ENCODE data around the gene RHBDL1. TPM values are rescaled to one million over a fixed set of nuclear protein-coding genes. Genes with fewer than 3 reads are reported as not detected.

RHBDL1 gene
- polyA plus RNA-seq, 1 donor (not counting 4 experiments of a cell fraction or from before 2014, with no cell fraction given) = 0.71 TPM

- DNase-seq (ENCODE audit: low read depth, low spot score) (no peak), FAIRE-seq (no peak)
- dilution Hi-C loops (cut with MboI; ENCODE audit: extremely low pct_ligation_motif_present, low sequenced_read_pairs) = no loop called here
- H3K9me1 ChIP-seq (ENCODE audit: control insufficient read depth, extremely low read depth, insufficient read depth, low read length) = no peaks in the 10 kb centered on the region
- peaks cover 2 to 10% of the 10 kb centered on the region in 2 experiments for H3K36me3 ChIP-seq (ENCODE audit: control insufficient read depth in 2 of 2, extremely low read depth in 1 of 2, insufficient read depth in 2 of 2, low read length in 2 of 2)
- no peaks in the 10 kb centered on the region for H4K20me1 ChIP-seq (ENCODE audit: control insufficient read depth, extremely low read depth, insufficient read depth, low read length)
- TF ChIP-seq, protein P1, sequence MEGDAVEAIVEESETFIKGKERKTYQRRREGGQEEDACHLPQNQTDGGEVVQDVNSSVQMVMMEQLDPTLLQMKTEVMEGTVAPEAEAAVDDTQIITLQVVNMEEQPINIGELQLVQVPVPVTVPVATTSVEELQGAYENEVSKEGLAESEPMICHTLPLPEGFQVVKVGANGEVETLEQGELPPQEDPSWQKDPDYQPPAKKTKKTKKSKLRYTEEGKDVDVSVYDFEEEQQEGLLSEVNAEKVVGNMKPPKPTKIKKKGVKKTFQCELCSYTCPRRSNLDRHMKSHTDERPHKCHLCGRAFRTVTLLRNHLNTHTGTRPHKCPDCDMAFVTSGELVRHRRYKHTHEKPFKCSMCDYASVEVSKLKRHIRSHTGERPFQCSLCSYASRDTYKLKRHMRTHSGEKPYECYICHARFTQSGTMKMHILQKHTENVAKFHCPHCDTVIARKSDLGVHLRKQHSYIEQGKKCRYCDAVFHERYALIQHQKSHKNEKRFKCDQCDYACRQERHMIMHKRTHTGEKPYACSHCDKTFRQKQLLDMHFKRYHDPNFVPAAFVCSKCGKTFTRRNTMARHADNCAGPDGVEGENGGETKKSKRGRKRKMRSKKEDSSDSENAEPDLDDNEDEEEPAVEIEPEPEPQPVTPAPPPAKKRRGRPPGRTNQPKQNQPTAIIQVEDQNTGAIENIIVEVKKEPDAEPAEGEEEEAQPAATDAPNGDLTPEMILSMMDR (optimal IDR thresholded peaks at IDR 0.05 in 1 of 3, IDR thresholded peaks at IDR 0.05 in 1 of 3, conservative IDR thresholded peaks at IDR 0.05 in 1 of 3; ENCODE audit: extremely low read depth in 1 of 3, insufficient read depth in 2 of 3, low read length in 3 of 3) = no peak
- TF ChIP-seq EZH2 (IDR thresholded peaks at IDR 0.05; ENCODE audit: low read length) = no peak
- H3K27me3 ChIP-seq (ENCODE audit: control insufficient read depth, extremely low read depth, insufficient read depth, low read length) = no peaks in the 10 kb centered on the region
- H3K4me1 ChIP-seq (ENCODE audit: control insufficient read depth, extremely low read depth, insufficient read depth, low read length) = peaks cover 8% of the 10 kb centered on the region
- H2AFZ ChIP-seq (ENCODE audit: control insufficient read depth, low read length) = peak overlapping the region; percentile 90
- H3K4me2 ChIP-seq (ENCODE audit: control insufficient read depth, extremely low read depth, insufficient read depth, low read depth, low read length) = peak overlapping the region; percentile 85
- H3K27ac ChIP-seq (ENCODE audit: control insufficient read depth, insufficient read depth, low read length) = peak overlapping the region; percentile 90
- peak overlapping the region; percentile 74 to 85 (median 83) for H3K4me3 ChIP-seq (ENCODE audit: control insufficient read depth in 2 of 3, extremely low read depth in 1 of 3, insufficient read depth in 2 of 3, low read depth in 1 of 3, low read length in 3 of 3)
- peak overlapping the region; percentile 85 for H3K9ac ChIP-seq (ENCODE audit: control insufficient read depth, extremely low read depth, insufficient read depth, low read length)
- peaks cover 8% of the 10 kb centered on the region for H3K79me2 ChIP-seq (ENCODE audit: control insufficient read depth, insufficient read depth, low read length)
- no peaks in the 10 kb centered on the region for H3K9me3 ChIP-seq (ENCODE audit: control insufficient read depth, low read depth, low read length)
Observed at GRCh38 chr16:635573-636205, 39.8 kb upstream of the RHBDL1 start.

- peaks cover 8% of the 10 kb centered on the region for H3K4me1 ChIP-seq (ENCODE audit: control insufficient read depth, extremely low read depth, insufficient read depth, low read length)
- H3K27me3 ChIP-seq (ENCODE audit: control insufficient read depth, extremely low read depth, insufficient read depth, low read length) = no peaks in the 10 kb centered on the region
- no peaks in the 10 kb centered on the region for H4K20me1 ChIP-seq (ENCODE audit: control insufficient read depth, extremely low read depth, insufficient read depth, low read length)
- DNase-seq (ENCODE audit: low read depth, low spot score) (peak; percentile 81), FAIRE-seq (peak; percentile 56)
- TF ChIP-seq, protein P1 (optimal IDR thresholded peaks at IDR 0.05 in 1 of 3, IDR thresholded peaks at IDR 0.05 in 1 of 3, conservative IDR thresholded peaks at IDR 0.05 in 1 of 3; ENCODE audit: extremely low read depth in 1 of 3, insufficient read depth in 2 of 3, low read length in 3 of 3) = peak in 1 of 3 experiments; percentile 12
- TF ChIP-seq EZH2 (IDR thresholded peaks at IDR 0.05; ENCODE audit: low read length) = no peak
- H2AFZ ChIP-seq (ENCODE audit: control insufficient read depth, low read length) = peak within 1 kb of the TSS; percentile 95
- H3K9me3 ChIP-seq (ENCODE audit: control insufficient read depth, low read depth, low read length) = no peaks in the 10 kb centered on the region
- peaks cover 8% of the 10 kb centered on the region for H3K79me2 ChIP-seq (ENCODE audit: control insufficient read depth, insufficient read depth, low read length)
- peak within 1 kb of the TSS; percentile 85 for H3K4me2 ChIP-seq (ENCODE audit: control insufficient read depth, extremely low read depth, insufficient read depth, low read depth, low read length)
- H3K36me3 ChIP-seq (ENCODE audit: control insufficient read depth in 2 of 2, extremely low read depth in 1 of 2, insufficient read depth in 2 of 2, low read length in 2 of 2) = peaks cover 2 to 10% of the 10 kb centered on the region in 2 experiments
- H3K9me1 ChIP-seq (ENCODE audit: control insufficient read depth, extremely low read depth, insufficient read depth, low read length) = no peaks in the 10 kb centered on the region
- H3K9ac ChIP-seq (ENCODE audit: control insufficient read depth, extremely low read depth, insufficient read depth, low read length) = peak within 1 kb of the TSS; percentile 85
- peak within 1 kb of the TSS; percentile 74 to 85 (median 83) for H3K4me3 ChIP-seq (ENCODE audit: control insufficient read depth in 2 of 3, extremely low read depth in 1 of 3, insufficient read depth in 2 of 3, low read depth in 1 of 3, low read length in 3 of 3)
- H3K27ac ChIP-seq (ENCODE audit: control insufficient read depth, insufficient read depth, low read length) = peak within 1 kb of the TSS; percentile 90
- dilution Hi-C loops (cut with MboI; ENCODE audit: extremely low pct_ligation_motif_present, low sequenced_read_pairs) = no loop called here
Observed at GRCh38 chr16:636206-637080, 39.0 kb upstream of the RHBDL1 start, which contains the start of gene METTL26. TSS of gene METTL26 (minus strand) at chr16:636305. CDS start at chr16:636290, 15 bp downstream.
